Thyroid gland (tissue), 4 donors: Measurements from ENCODE around the gene FOXL3. TPM values are rescaled to one million over a fixed set of nuclear protein-coding genes. Genes with fewer than 3 reads are reported as not detected.

Source experiments
- DNase-seq, 2 donors: peaks; one replicate each; pipeline ENCODE4 v3.0.0-alpha.2; 2019
- H3K27ac ChIP-seq, 3 donors: fragments of 200-600 bp; sonication (generic); 1 replicate in 2 of 3; 2 replicates in 1 of 3; pipeline ENCODE4 v1.5.1; 2016 to 2019; ENCODE audit warnings: mild to moderate bottlenecking in 1 of 3, moderate library complexity in 1 of 3
- H3K27me3 ChIP-seq: fragments of 200-600 bp; sonication (generic); one replicate; pipeline ENCODE4 v1.5.1; 2019
- H3K36me3 ChIP-seq, 2 donors: fragments of 200-600 bp; sonication (generic); one replicate each; pipeline ENCODE4 v1.5.1; 2016 to 2019
- H3K4me1 ChIP-seq, 2 donors: fragments of 200-600 bp; sonication (generic); one replicate each; pipeline ENCODE4 v1.5.1; 2017 to 2019
- H3K4me3 ChIP-seq, 3 donors: fragments of 200-600 bp; sonication (generic); replicated peaks in 1 of 3; 1 replicate in 2 of 3; 2 replicates in 1 of 3; pipeline ENCODE4 v1.5.1; 2016; ENCODE audit warnings: mild to moderate bottlenecking in 1 of 3
- H3K9me3 ChIP-seq: fragments of 200-600 bp; sonication (generic); one replicate; pipeline ENCODE4 v1.5.1; 2017
- POLR2A ChIP-seq, 2 donors: fragments of 450-650 bp; IDR thresholded peaks; one replicate each; pipeline ENCODE4 v1.6.1; 2017; ENCODE audit warnings: antibody characterized with exemption in 2 of 2, mild to moderate bottlenecking in 2 of 2, moderate library complexity in 1 of 2
- WGBS, 2 donors: methylation state at CpG; one replicate each; pipeline ENCODE4 v1.1.5; 2017; 5-methylcytosine and 5-hydroxymethylcytosine counted together
- intact Hi-C: fragments of 100-400 bp; cut with DNase I; formaldehyde crosslinking; loops from one replicate; pipeline ENCODE4 v1.15.1; 2023
- total RNA-seq, 4 donors: library from RNA; depleted of rRNA; stranded (reverse); fragments of >200 nt; gene quantifications; one replicate each; pipeline ENCODE4 v1.2.3, GENCODE V29; 2016
- TF ChIP-seq, protein P1 (sequence below), 6 experiments: fragments of 200-600 bp in 3 of 6; fragments of 450-650 bp in 3 of 6; sonication (generic) in 3 of 6; IDR thresholded peaks; one replicate each; pipeline ENCODE4 v1.5.1; 2016 to 2019; ENCODE audit warnings: antibody characterized with exemption in 6 of 6, mild to moderate bottlenecking in 2 of 6, inconsistent platforms in 1 of 6, moderate library complexity in 1 of 6

Gene FOXL3
- total RNA-seq, 4 donors from 2014 or later = not detected

DNA sequence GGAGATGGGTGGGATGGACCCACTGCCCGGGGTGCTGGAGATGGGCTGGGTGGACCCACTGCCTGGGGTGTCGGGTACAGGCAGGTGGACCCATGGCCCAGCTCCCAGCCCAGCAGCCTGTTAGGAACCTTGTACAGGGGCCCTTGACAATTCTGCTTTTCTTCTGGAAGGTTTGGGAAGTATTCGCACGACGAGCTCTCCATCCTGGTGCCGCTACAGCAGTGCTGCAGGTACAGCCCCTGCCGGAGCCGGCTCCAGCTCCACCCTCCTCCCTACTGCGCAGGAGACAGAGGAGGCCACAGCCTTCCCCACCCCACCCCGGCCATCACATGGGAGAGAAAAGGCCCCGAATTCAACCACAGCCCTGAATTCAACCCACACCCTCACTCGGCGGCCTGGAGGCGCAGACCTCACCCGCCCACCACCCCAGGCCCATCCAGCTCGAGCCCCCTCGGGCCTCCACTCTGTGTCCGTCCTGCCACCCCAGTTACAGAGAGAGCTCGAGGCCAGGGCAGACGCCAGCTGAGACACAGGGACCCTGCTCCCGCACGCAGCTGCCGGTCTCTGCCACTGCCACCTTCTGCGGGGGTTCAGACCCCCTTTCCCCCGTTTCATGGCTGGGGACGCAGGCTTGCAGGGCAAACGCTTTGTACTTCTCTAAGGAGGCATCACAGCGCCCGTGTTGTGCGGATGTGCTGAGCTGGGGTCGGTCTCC lies 31.3 kb upstream of the FOXL3 start:
- Histone ChIP-seq H3K9me3 (no peaks in the 10 kb centered on the region), H3K4me1 (no peaks in the 10 kb centered on the region), H3K27me3 (no peaks in the 10 kb centered on the region), H3K36me3 (peaks cover 39 to 42% of the 10 kb centered on the region in 2 donors), H3K4me3 (no peak overlapping the region), H3K27ac (no peak overlapping the region)
- WGBS, 2 donors = 91 to 96% methylated on average over 16 to 25 of the region's 31 CpGs
- TF ChIP-seq, protein P1, sequence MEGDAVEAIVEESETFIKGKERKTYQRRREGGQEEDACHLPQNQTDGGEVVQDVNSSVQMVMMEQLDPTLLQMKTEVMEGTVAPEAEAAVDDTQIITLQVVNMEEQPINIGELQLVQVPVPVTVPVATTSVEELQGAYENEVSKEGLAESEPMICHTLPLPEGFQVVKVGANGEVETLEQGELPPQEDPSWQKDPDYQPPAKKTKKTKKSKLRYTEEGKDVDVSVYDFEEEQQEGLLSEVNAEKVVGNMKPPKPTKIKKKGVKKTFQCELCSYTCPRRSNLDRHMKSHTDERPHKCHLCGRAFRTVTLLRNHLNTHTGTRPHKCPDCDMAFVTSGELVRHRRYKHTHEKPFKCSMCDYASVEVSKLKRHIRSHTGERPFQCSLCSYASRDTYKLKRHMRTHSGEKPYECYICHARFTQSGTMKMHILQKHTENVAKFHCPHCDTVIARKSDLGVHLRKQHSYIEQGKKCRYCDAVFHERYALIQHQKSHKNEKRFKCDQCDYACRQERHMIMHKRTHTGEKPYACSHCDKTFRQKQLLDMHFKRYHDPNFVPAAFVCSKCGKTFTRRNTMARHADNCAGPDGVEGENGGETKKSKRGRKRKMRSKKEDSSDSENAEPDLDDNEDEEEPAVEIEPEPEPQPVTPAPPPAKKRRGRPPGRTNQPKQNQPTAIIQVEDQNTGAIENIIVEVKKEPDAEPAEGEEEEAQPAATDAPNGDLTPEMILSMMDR (IDR thresholded peaks at IDR 0.05) = no peak
- TF ChIP-seq POLR2A (IDR thresholded peaks at IDR 0.05) = no peak
- DNase-seq = no peak
- intact Hi-C loops = no loop called here

DNA sequence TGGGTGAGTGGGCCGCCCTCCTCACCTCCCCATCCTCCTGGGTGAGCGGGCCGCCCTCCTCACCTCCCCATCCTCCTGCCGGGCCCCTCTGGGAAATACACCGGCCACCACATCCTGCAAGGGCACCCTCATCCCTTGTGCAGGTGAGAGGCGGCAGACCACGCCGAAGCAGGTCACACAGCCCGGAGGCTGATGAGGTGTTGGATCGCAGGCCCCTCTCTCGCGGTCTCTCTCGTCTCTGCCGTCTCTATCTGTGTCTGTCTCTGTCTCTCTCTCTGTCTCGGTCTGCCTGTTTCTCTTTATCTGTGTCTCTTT lies 30.8 kb upstream of the FOXL3 start:
- no peak for TF ChIP-seq POLR2A (IDR thresholded peaks at IDR 0.05)
- TF ChIP-seq, protein P1 (IDR thresholded peaks at IDR 0.05) = no peak
- Histone ChIP-seq H3K4me3 (no peak overlapping the region), H3K36me3 (peaks cover 39 to 42% of the 10 kb centered on the region in 2 donors), H3K4me1 (no peaks in the 10 kb centered on the region), H3K9me3 (no peaks in the 10 kb centered on the region), H3K27ac (no peak overlapping the region), H3K27me3 (no peaks in the 10 kb centered on the region)
- 95% methylated on average over 15 of the region's 15 CpGs for WGBS, 2 donors
- intact Hi-C loops = no loop called here
- DNase-seq = no peak

DNA sequence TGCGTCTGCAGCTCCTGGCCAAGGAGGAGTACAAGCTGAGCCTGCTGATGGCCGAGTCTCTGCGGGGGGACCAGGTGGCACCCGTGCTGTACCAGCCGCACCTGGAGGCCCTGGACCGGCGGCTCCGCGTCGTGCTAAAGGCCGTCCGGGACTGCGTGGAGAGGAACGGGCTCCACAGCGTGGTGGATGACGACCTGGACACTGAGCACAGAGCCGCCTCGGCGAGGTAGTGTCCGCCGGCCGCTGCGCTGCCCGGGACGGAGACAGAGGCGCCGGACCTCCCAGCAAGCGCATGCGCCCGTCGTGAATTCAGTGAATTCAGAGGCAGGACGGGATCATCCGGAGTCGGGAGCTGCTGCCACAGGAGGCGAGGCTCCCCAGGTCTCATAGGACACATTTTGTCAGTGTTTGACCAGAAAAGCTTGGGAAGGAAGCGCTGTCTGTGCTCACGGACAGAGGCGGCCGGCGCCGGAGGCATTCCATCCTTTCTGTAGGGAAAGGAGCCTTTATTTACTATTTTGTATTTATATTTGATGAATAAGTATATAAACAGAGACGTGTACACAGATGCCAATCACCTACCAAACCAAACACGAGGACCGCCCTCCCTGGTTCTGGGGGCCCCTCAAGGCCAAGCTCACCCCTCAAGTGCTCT lies 30.1 kb upstream of the FOXL3 start:
- TF ChIP-seq POLR2A (IDR thresholded peaks at IDR 0.05) = no peak
- TF ChIP-seq, protein P1 (IDR thresholded peaks at IDR 0.05) = no peak
- intact Hi-C loops = no loop called here
- Histone ChIP-seq H3K36me3 (peaks cover 39 to 42% of the 10 kb centered on the region in 2 donors), H3K4me3 (no peak overlapping the region), H3K27me3 (no peaks in the 10 kb centered on the region), H3K4me1 (no peaks in the 10 kb centered on the region), H3K27ac (no peak overlapping the region), H3K9me3 (no peaks in the 10 kb centered on the region)
- 94 to 96% methylated on average over 32 to 43 of the region's 44 CpGs for WGBS, 2 donors
- DNase-seq = no peak

DNA sequence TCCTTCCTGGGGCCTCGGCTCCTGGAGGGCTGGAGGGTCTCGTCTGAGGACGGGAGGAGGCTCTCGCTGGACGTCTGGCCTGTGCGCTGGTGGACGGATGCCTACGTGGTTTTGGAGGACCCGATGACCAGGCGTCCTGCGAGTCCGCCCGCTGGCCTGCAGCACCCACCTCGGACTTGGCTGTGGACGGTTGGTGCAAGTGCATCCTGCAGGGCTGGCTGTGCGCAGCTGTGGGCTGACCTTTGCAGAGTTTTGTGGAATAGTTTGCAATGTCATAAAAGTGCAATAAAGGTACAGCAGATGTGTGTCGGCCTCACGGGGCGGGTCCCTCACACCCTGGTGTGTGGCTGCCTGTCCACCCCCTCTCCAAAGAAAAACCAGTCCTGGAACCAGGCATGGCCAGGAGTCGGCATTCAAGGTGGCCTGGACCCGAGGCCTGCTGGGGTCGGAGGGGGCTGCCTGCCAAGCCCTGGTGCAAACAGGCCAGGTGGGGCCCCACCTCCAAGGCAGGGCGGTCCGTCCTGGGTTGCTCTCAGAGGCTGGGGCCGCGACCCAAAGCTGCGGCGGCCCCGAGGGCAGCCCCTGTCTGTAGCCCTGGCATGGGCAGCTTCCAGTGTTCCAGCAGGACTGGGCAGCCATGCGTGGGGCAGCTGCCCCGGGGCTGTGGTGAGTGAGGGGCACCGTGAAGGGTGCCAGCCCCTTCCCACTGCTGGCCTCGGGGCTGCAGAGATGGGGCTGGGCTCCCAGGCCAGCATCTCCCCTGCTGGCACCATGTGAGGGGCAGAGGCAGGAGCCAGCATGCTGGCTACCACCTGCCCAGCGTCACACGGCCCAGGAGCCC lies 29.3 kb upstream of the FOXL3 start:
- 98 to 100% methylated on average over 10 to 23 of the region's 35 CpGs for WGBS, 2 donors

More for the DNA sequence above, 29.3 kb upstream of the FOXL3 start:
- H3K9me3 ChIP-seq = no peaks in the 10 kb centered on the region
- no peaks in the 10 kb centered on the region for H3K27me3 ChIP-seq
- no peak for TF ChIP-seq POLR2A (IDR thresholded peaks at IDR 0.05)
- TF ChIP-seq, protein P1 (IDR thresholded peaks at IDR 0.05) = no peak
- H3K4me3 ChIP-seq = no peak overlapping the region
- peak in 1 of 2 donors; percentile 17 for DNase-seq
- no peaks in the 10 kb centered on the region for H3K4me1 ChIP-seq
- intact Hi-C loops = no loop called here
- peaks cover 39 to 42% of the 10 kb centered on the region in 2 donors for H3K36me3 ChIP-seq
- no peak overlapping the region for H3K27ac ChIP-seq
